ENCODE results near the gene PKMYT1.

DNA sequence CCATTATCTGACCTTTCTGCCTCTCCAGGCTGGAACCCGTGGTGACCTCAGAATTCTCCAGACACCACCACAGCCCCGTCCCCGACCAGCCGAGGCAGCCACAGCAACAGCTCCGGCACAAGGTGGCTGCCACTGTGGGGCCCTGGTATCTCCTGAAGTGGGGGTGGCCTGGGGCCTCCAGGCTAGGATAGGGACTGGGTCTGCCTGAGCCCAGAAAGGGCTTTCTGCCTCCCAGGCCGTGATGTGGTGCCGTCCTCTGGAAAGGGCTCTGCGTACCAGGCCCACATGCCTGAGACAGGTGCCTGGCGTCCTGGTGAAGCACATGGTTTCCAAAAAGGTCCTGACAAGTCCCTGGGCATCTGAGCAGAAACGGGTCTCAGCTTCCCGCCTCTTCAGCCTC, 51.5 kb downstream of the PKMYT1 start:
- TF ChIP-seq, protein P1, sequence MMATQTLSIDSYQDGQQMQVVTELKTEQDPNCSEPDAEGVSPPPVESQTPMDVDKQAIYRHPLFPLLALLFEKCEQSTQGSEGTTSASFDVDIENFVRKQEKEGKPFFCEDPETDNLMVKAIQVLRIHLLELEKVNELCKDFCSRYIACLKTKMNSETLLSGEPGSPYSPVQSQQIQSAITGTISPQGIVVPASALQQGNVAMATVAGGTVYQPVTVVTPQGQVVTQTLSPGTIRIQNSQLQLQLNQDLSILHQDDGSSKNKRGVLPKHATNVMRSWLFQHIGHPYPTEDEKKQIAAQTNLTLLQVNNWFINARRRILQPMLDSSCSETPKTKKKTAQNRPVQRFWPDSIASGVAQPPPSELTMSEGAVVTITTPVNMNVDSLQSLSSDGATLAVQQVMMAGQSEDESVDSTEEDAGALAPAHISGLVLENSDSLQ (IDR thresholded peaks at IDR 0.05): no peak
- TF ChIP-seq SUZ12 (IDR thresholded peaks at IDR 0.05) (no peak), SP1 (IDR thresholded peaks at IDR 0.05) (no peak), FOXM1 (IDR thresholded peaks at IDR 0.05; ENCODE audit: borderline replicate concordance) (no peak), ELF4 (IDR thresholded peaks at IDR 0.05) (no peak), ARNT (IDR thresholded peaks at IDR 0.05) (no peak), BHLHE40 (IDR thresholded peaks at IDR 0.05; ENCODE audit: borderline replicate concordance) (no peak), NFRKB (IDR thresholded peaks at IDR 0.05) (no peak), LEF1 (IDR thresholded peaks at IDR 0.05; ENCODE audit: borderline replicate concordance) (no peak)

Measured in HEK293T (cell line).